HL-60/S4 treated with retinoic acid at 250 ng/mL for 4 days and 3 days (cell line): ENCODE data around the gene MFSD12.
"Not testable (repeated sequence)": the region's sequence is repeated elsewhere in the genome, so short reads cannot be mapped to it uniquely, and the experiment has no call there.

Experiments
- in situ Hi-C: fragments of 300-500 bp; cut with MboI; formaldehyde crosslinking; loops from 2 replicates; pipeline ENCODE4 v1.7.0; 2022; ENCODE audit warnings: low sequenced_read_pairs

Gene MFSD12

DNA sequence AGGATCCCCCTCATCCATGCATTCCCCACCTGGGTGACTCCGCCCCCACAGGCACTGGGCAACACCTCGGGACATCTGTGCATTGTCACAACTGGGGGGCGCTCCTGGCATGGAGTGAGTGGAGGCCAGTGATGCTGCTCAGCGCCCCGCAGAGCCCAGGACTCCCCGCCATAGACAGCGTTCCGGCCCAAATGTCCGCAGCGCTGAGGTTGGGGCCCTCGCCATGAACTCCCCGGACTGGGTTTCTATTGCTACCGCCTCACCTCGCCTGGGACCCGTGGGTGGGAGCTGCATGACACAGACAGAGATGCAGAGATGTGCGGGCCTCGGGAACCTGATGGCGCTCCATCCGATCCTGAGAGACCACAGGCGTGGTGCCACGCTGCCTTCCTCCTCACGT, 46.7 kb downstream of the MFSD12 start:
- in situ Hi-C loops: no loop called here

DNA sequence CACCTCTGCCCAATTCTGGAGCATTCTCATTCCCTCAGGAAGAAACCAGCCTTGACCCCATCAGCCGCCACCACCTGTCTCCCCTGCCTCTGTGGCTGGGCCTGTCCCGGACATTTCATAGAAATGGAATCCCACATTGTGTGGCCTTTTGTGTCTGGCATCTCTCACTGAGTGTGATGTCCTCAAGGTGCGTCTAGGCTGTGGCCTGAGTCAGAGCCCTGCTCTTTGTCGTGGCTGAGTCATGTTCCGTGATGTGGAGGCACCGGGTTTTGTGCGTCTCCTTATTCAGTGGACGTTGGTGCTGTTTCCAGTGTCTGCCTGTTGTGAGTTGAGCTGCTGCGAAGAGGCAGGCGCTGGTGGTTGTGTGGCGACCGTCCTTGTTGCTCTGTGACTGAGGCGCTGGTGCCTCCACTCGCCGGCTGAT, 47.8 kb downstream of the MFSD12 start:
- in situ Hi-C loops: no loop called here

DNA sequence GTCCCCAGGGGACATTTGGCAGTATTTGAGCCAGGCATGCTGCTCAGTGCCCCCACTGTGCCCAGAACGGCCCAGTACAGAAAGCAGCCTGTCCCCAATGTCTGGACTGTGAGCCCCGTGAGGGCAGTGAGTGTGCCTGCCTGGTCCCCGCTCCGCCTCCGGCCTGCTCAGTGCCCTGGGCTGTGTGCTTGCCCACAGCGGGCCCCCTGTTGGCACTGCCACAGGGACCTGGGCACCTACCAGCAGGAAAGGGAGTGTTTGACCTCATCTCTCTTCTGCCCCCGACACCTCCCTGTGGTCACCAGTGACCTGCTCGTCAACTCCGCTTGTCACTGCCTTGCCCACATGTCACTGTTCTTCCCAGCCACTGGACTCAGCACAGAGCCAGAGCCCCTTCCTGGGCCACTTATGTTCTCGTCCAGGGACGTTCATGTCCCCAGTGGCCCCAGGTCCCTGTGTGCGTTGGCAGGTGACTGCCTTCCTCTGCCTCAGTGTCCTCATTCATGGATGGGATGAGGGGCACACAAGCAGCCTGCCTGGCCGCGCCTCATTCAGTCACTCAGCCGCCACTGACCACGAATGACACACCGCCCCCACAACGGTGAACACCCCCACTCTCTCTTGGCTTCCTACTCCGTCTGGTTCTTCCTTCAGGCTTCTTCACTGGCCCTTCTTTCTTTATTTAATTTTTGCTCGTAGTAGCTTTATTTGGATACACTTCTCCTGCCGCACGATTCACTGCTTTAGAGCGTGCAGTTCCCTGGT, 48.4 kb downstream of the MFSD12 start:
- in situ Hi-C loops: no loop called here

DNA sequence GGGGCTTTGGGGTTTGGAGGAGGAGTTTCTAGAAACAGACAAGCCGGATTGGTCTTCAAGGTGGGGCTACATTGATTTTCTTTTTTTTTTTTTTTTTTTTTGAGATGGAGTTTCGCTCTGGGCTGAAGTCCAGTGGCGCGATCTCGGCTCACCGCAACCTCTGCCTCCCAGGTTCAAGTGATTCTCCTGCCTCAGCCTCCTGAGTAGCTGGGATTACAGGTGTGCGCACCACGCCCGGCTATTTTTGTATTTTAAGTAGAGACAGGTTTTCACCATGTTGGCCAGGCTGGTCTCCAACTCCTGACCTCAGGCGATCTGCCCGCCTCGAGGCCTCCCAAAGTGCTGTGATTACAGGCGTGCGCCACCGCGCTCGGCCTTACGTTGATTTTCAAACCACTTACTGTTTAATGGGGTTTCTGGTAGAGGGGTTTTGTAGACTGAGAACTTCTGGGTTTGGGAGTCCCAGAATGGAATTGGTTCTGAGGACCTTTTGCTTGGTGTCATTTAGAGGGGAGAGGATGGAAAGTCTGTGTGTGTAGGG, 49.2 kb downstream of the MFSD12 start:
- in situ Hi-C loops: not testable (repeated sequence)

DNA sequence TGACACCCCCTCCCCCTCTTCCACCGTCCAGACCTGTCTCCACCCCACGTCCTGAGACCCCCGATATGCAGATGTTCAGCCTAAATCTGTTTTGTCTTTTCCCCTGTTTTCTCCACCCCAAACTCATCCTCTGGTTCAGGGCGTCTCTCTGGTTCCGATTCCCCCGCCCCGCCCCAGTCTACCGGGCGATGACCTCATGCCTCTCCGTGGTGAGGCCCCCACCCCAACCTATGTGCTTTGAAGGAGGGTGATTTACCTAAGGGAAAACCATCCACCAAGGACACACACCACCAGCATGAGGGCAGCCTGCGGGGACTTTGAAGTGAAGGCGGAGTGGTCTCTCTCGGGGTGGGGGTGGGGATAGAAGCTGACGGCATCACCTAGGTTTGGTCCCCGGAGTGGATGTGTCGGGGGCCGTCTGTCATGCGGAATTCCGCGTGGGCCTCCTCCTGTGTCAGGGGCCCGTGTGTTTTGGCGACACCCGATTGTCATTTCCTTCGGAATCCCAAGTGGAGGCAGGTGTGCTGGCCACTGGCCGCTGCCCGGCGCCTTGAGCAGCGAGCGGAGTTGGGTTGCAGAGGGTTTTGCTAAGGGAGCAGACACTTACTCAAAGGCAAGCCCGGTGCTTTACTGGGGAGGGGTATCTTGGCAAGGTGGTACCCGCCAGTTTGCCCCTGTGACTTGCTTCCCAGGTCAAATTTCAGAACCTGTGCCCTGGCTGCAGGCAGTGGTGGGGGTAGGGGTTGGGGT, 49.8 kb downstream of the MFSD12 start:
- in situ Hi-C loops: no loop called here

DNA sequence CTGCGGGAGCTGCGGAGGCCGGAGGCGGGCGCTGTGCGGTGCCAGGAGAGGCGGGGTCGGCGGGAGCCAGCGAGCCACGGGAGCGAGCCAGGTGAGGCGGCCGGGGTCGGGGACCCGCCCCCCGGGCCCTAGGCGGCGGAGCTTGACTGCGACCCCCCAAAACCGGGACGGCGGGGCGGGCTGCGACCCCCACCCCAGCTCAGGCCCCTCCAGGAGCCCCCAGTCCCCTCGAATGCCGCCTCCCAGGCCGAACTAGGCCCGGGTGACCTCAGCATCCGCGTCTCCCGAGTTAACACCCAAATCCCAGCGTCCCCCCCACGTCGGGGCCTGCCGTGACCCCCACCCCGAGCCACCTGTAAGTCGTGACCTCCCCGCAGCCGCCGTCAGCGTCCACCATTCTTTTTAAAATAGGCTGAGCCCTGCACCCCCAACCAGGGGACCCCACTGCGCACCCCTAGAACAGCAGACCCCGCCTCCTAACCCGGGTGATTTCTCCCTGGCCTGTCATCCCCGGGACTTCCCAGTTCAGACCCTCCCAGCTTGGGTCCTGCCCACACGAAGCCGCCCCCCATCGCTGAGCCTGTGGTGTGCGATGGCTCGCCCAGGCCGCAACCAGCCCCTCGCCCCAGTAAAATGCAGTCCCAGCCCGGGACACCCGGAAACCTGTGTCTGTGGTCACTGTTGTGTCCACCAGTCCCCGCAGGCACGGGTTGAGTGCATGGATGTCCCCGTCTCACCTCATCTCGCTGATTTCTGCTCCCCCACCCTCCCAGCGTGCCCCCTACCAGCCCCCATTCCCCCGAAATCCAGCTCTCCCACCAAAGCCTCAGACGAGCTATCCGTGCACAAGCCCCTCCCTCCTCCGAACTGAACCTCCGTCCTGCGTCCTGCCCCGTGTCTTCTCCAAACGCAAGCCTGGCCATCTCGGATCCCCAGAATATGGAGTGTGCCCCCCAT, 50.7 kb downstream of the MFSD12 start:
- in situ Hi-C loops: no loop called here

DNA sequence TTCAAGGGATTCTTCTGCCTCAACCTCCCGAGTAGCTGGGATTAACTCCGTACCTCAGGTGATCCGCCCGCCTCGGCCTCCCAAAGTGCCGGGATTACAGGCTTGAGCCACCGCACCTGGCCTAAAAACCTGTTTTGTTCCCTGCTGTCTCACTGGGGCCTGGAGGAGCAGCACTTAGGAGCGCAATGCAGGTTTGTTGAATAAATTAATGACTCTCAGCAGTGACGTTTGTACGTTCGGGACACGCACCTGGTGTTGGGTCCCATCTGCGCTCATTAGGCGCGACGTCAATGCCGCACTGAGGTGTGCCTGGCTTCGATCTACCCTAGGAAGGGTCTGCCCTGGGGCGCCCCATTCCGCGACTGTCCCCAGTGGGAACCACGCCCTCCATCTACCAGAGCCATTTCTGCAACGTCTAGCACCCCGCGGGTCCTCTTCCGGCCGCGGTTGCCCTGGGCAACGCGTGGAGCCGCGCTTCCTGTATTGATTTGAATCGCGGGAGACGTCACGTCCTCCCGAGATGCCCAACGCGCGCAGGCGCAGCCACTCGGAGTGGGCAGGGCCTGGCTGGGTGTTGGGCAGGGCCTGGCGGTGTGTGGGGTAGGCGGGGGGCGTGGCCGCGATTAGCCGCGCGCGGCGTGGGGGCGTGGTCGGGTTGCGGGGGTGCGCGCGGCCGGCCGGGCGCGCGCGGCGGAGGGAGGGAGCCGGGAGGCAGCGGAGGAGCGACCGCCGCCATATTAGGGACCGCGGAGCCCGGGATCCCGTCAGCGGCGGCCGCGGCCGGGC, 51.6 kb downstream of the MFSD12 start, which contains the start of gene FZR1:
FZR1 (plus strand) TSS at position 714 of the 786 bp plus-strand sequence. CDS start 16,679 bp downstream, outside the sequence.
- in situ Hi-C loops: no loop called here

DNA sequence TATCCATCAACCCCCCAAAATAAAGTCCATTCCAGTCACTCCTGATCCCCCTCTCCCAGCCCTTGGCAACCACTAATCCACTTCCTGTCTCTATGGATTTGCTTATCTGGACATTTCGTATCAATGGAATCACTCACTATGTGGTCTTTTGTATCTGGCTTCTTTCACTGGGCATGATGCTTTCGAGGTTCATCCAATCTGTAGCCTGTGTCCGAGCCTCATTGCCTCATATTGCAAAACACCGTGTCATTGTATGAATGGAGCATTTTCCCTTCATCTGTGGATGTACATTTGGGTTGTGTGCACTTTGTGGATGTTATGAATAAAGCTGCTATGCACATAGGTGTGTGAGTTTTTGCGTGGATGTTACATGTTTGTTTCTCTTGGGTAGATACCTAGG, 52.7 kb downstream of the MFSD12 start:
- in situ Hi-C loops: no loop called here

DNA sequence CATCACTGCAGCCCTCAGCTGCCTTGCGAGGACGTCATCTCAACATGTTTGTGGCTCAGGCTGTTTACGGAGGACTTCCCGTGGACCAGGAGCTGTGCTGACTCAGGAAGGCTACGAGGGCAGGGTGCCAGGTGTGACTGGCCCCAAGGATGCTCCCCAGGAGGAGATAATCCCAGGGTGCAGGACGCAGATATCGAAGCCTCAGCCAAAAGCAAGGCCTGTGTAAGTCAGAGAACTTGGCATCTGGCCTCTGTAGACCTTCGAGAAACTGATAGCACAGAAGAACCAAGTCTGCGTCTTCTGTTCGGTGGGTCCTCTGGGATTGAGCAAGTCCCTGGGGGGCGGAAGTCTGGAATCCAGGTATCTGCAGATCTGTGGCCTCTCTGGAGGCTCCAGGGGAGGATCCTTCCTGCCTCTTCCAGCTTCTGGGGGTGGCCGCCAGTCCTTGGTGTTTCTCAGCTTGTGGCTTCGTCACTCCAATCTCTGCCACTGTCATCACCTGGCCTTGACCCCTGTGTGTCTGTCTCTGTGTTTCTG, 54.3 kb downstream of the MFSD12 start:
- in situ Hi-C loops: no loop called here

DNA sequence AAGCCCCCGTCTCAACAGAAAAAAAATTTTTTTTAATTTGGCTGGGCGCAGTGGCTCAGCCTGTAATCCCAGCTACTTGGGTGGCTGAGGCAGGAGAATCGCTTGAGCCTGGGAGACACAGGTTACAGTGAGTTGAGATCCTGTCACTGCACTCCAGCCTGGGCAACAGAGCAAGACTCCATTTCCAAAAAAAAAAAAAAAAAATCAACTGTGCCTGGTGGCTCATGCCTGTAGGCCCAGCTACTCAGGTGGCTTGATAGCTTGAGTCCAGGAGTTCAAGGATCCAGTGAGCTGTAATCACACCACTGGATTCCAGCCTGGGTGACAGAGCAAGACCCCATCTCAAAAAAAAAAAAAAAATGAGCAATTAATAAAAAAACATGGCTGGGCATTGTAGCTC, 55.6 kb downstream of the MFSD12 start:
- in situ Hi-C loops: no loop called here

DNA sequence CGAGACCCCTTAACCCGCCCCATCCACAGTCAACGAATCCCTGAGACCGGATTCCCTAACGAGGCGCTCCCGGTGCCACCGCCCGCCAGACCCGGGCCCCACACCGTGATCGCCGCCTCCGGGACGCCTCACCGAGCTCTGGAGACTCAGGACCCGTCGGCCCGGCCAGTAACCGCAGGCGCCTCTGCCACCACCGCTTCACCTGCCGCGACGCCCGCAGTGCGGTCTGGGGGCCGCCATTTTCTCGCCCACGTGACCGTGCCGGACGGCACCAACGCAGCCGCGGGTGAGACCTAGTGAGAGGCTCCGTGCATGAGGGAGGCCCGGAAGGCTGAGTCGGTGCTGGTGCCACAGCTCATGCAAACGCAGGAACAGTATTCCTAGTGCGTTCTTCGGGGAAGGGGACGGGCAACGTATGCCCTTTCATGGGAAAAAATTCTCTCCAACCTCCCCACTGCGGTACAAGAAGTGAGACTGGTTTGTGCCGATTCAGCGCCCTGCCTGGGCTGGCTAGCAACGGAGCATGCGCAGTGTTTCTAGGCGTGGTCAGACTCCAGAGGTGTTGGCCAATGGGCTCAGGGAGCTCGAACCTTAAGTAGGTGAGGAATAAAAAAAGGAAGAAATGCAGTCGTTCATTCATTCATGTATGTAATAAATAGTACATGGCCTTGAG, 56.8 kb downstream of the MFSD12 start, which contains the start of gene DOHH:
DOHH (minus strand) TSS at position 246 of the 673 bp plus-strand sequence. CDS start 3,860 bp downstream, outside the sequence.
- in situ Hi-C loops: no loop called here

DNA sequence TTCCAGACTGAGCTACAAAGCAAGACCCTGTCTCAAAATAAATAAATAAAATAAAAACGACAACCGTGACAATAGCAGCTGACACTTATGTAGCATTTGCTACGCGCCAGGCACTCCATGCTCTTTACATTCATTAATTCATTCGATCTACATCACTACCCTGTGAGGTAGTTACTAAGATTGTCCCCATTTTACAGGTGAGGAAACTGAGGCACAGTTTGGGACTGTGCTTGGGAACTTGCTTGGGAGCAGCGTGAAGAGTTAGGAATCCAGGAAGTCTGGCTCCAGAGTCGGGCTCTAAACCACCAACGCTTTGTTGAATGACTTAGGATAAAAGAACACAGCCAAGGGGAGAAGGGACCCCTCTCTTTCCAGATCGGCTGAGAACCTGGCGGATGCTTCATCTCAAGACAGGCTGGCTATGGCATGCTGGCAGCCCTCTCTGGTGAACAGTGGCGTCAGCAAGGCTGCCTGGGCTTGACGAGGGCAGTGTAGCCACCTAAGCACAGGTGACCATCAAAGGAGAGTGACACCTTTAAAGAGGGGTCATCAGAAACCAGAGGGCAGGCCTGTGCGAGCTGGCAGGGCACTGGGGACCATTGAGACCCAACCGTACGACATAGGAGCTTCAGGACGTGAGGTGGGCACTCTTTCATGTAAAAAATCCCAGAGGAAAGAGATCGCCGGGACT, 57.5 kb downstream of the MFSD12 start:
- in situ Hi-C loops: no loop called here

DNA sequence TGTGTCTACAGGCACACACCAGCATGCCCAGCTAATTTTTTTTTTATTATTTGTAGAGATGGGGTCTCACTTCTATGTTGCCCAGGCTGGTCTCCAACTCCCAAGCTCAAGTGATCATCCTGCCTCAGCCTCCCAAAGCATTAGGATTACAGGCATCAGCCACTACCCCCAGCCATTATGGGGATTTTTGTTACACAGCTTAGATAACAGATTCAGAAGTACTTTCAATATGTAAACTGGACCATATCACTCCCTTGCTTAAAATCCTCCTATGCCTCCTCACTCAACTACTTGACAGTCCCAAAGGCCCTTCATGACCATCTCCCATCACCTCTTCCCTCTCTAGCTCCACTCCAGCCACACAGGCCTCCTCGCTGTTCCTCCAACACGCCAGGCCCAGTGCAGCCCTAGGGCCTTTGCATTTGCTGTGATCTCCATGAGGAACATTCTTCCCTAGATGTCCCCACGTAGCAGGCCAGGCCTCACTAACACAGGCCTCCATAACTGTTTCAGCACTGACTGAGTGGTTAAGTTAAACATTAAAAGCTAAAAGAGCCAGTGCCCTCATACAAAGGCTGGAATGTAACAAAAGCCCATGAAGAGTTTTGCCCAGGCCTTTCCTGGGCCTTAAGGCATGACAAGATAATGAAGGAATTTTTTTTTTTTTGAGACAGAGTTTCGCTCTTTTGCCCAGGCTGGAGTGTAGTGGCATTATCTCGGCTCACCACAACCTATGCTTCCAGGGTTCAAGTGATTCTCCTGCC, 59.4 kb downstream of the MFSD12 start:
- in situ Hi-C loops: no loop called here

DNA sequence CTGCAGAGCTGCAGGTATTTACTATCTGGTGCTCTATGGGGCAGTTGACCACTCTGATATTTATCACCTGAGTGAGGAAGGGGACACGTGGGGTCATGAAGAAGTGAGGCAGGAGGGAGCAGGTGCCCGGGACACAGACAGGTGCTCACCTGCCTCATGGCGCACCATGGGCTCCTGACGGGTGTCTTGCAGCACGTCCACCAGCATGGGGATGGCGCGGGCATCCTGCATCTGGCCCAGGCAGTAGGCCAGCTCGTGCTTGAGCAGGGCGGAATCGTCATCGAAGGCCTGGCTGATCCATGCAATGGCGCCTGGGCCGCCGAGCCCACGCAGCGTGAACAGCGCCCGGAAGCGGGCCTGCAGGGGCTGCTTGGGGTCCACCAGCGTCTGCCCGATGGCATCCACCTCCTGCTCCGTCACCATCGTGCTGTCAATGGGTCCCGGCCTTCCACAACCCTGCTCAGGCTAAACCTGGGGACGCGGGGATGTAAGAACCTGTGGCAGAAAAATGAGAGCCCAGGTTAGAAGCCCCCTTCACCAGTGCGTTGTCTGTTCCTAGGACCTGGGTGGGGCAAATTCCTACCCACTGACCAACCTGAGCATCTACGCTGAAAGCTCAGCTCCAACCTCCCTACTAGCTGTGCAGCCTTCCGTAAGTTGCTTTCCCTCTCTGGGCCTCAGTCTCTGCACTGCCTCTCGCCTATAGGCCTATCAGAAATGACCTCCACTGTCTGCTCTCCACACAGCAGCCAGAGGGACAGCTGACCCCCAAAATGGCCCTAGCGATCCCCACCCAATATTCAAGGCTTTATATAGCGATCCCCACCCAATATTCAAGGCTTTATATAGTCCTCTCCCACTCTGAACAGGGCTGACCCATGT, 60.8 kb downstream of the MFSD12 start:
- in situ Hi-C loops: no loop called here

DNA sequence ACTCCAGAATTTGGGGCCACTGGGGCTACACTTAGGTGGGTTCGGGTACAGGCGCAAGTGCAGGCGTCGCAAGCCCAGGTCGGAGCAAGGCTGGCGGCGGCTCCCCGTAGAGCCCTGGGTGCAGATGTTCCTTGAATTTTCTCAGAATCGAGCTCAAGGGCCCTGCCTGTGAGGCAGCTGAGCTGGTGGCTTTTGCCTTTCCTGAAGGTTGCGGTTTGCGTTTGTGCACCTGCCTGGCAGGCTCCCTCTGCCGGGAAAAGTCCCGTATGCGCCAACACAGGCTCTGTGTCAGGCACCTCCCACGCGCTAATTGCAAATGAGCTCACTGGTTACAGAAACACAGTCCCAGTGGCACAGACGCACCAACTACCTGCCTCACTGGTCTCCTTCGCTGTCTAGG, 62.8 kb downstream of the MFSD12 start:
- in situ Hi-C loops: no loop called here
